ENCODE data around the gene NALF2.

DNA sequence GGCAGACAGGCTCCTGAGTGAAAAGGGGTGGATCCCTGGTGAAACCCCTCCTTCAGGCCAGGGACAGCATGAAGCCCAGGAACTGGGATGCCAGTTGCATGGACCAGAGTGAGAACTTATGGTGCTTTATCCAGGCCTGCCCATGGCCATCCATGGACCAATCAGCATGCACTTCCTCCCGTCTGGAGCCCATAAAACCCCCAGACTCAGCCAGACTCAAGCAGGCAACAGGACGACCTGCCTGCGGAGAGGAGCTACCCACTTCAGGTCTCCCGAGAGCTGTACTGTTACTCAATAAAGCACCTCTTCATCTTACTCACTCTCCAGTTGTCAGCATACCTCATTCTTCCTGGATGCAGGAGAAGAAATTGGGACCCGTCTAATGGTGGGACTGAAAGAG, 42.9 kb downstream of the NALF2 start:
- TF ChIP-seq POLR2AphosphoS5 (IDR thresholded peaks at IDR 0.05; ENCODE audit: low read depth, low read length) = no peak
- no peak for TF ChIP-seq TAF1 (IDR thresholded peaks at IDR 0.05; ENCODE audit: borderline replicate concordance, insufficient read depth, low read length)
